Uterus (tissue), 4 donors: ENCODE results near the gene DNASE2B. TPM values are rescaled to one million over a fixed set of nuclear protein-coding genes. Genes with fewer than 3 reads are reported as not detected.
"Not testable (repeated sequence)": the region's sequence is repeated elsewhere in the genome, so short reads cannot be mapped to it uniquely, and the experiment has no call there.

Experiments
- DNase-seq, 2 donors: peaks; one replicate each; pipeline ENCODE4 v3.0.0-alpha.2; 2019 to 2020
- H3K27ac ChIP-seq, 2 donors: fragments of 200-600 bp; sonication (generic); 1 replicate in 1 of 2; 2 replicates in 1 of 2; pipeline ENCODE4 v1.5.1; 2016 to 2018
- H3K27me3 ChIP-seq, 2 donors: fragments of 200-600 bp; sonication (generic); one replicate each; pipeline ENCODE4 v1.5.1; 2018 to 2019; ENCODE audit warnings: control low read depth in 1 of 2
- H3K36me3 ChIP-seq, 2 donors: fragments of 200-600 bp; sonication (generic); one replicate each; pipeline ENCODE4 v1.5.1; 2019; ENCODE audit warnings: control low read depth in 1 of 2
- H3K4me1 ChIP-seq, 2 donors: fragments of 200-600 bp; sonication (generic); one replicate each; pipeline ENCODE4 v1.5.1; 2018 to 2019; ENCODE audit warnings: control low read depth in 1 of 2
- H3K4me3 ChIP-seq, 2 donors: fragments of 200-600 bp; sonication (generic); 1 replicate in 1 of 2; 2 replicates in 1 of 2; pipeline ENCODE4 v1.5.1; 2018 to 2019; ENCODE audit warnings: mild to moderate bottlenecking in 1 of 2
- H3K9me3 ChIP-seq, 2 donors: fragments of 200-600 bp; sonication (generic); one replicate each; pipeline ENCODE4 v1.5.1; 2019; ENCODE audit warnings: control low read depth in 1 of 2
- CTCF ChIP-seq, 4 experiments: fragments of 200-600 bp in 2 of 4; fragments of 450-650 bp in 2 of 4; sonication (generic) in 2 of 4; IDR thresholded peaks; one replicate each; pipeline ENCODE4 v1.5.1; 2016 to 2019; ENCODE audit warnings: antibody characterized with exemption in 4 of 4, mild to moderate bottlenecking in 2 of 4, moderate library complexity in 1 of 4
- POLR2A ChIP-seq, 2 donors: fragments of 450-650 bp; IDR thresholded peaks; one replicate each; pipeline ENCODE4 v1.6.1; 2016; ENCODE audit warnings: antibody characterized with exemption in 2 of 2, mild to moderate bottlenecking in 1 of 2, moderate library complexity in 1 of 2
- intact Hi-C: fragments of 100-400 bp; cut with DNase I; formaldehyde crosslinking; loops from one replicate; pipeline ENCODE4 v1.15.1; 2023; ENCODE audit warnings: low total_unique reads
- total RNA-seq, 4 donors: library from RNA; depleted of rRNA in 3 of 4; stranded (reverse); fragments of >200 nt in 3 of 4; gene quantifications; one replicate each; pipeline versions ENCODE4 v1.1.0 to v1.2.4, GENCODE V29; 2014 to 2023
- donor health status: DM: yes; HTN: yes; CAD: no.

DNASE2B gene
- total RNA-seq, 4 donors from 2014 or later: not detected

GRCh38 chr1:84436876-84437655 lies 38.8 kb downstream of the DNASE2B start:
- no peaks in the 10 kb centered on the region for H3K27me3 ChIP-seq
- TF ChIP-seq POLR2A (IDR thresholded peaks at IDR 0.05) (no peak), CTCF (IDR thresholded peaks at IDR 0.05) (no peak)
- no peaks in the 10 kb centered on the region for H3K9me3 ChIP-seq
- H3K36me3 ChIP-seq: no peaks in the 10 kb centered on the region
- H3K27ac ChIP-seq: no peak overlapping the region
- intact Hi-C loops: loop anchor here (10.0 kb wide), 2 partner anchors 292 to 502 kb away; partner anchors contain the start of gene PRKACB
- H3K4me1 ChIP-seq: no peaks in the 10 kb centered on the region
- no peak for DNase-seq
- H3K4me3 ChIP-seq: no peak overlapping the region

GRCh38 chr1:84442256-84442655 lies 44.0 kb downstream of the DNASE2B start:
- no peak overlapping the region for H3K4me3 ChIP-seq
- intact Hi-C loops: no loop called here

GRCh38 chr1:84442747-84443646 lies 44.7 kb downstream of the DNASE2B start:
- H3K27ac ChIP-seq, H3K4me3 ChIP-seq, H3K27me3 ChIP-seq, H3K36me3 ChIP-seq, intact Hi-C loops, H3K9me3 ChIP-seq, DNase-seq, H3K4me1 ChIP-seq: not testable (repeated sequence)

More at GRCh38 chr1:84442256-84442655, 44.0 kb downstream of the DNASE2B start:
- Histone ChIP-seq H3K27me3 (no peaks in the 10 kb centered on the region), H3K9me3 (no peaks in the 10 kb centered on the region), H3K36me3 (no peaks in the 10 kb centered on the region), H3K27ac (no peak overlapping the region), H3K4me1 (no peaks in the 10 kb centered on the region)
- DNase-seq: no peak
- TF ChIP-seq POLR2A (IDR thresholded peaks at IDR 0.05): no peak
- TF ChIP-seq CTCF (IDR thresholded peaks at IDR 0.05): peak; percentile 44 to 67 (median 52)

GRCh38 chr1:84448704-84449103 lies 50.4 kb downstream of the DNASE2B start:
- H3K4me3 ChIP-seq, DNase-seq, H3K4me1 ChIP-seq, H3K27me3 ChIP-seq, H3K9me3 ChIP-seq, H3K36me3 ChIP-seq, H3K27ac ChIP-seq, intact Hi-C loops: not testable (repeated sequence)

GRCh38 chr1:84450910-84451309 lies 52.6 kb downstream of the DNASE2B start:
- no peaks in the 10 kb centered on the region for H3K27me3 ChIP-seq
- H3K27ac ChIP-seq: no peak overlapping the region
- H3K36me3 ChIP-seq: no peaks in the 10 kb centered on the region
- H3K4me1 ChIP-seq: no peaks in the 10 kb centered on the region
- H3K9me3 ChIP-seq: no peaks in the 10 kb centered on the region
- DNase-seq: no peak
- intact Hi-C loops: no loop called here
- H3K4me3 ChIP-seq: no peak overlapping the region
- no peak for TF ChIP-seq CTCF (IDR thresholded peaks at IDR 0.05)
- TF ChIP-seq POLR2A (IDR thresholded peaks at IDR 0.05): no peak

- TF ChIP-seq POLR2A (IDR thresholded peaks at IDR 0.05) (no peak), CTCF (IDR thresholded peaks at IDR 0.05) (no peak)
- intact Hi-C loops: no loop called here
- H3K27ac ChIP-seq: no peak overlapping the region
- H3K27me3 ChIP-seq: no peaks in the 10 kb centered on the region
- H3K4me1 ChIP-seq: no peaks in the 10 kb centered on the region
- H3K4me3 ChIP-seq: no peak overlapping the region
- no peaks in the 10 kb centered on the region for H3K36me3 ChIP-seq
- no peaks in the 10 kb centered on the region for H3K9me3 ChIP-seq
- DNase-seq: no peak
Measured at GRCh38 chr1:84452436-84452835, 54.2 kb downstream of the DNASE2B start.
